GM12878 (cell line): ENCODE measurements around the gene MTHFD1L. TPM values are rescaled to one million over a fixed set of nuclear protein-coding genes. Genes with fewer than 3 reads are reported as not detected.
A peak's percentile ranks its signal among the peaks of the same experiment; 100 is the strongest.

Experiments
- ATAC-seq: fragments of 200-7000 bp; cut with Tn5 transposase; 3 replicates; pipeline ENCODE4 v1.9.1; 2020; ENCODE audit warnings: mild to moderate bottlenecking, moderate library complexity
- BruUV-seq: library from RNA; stranded (reverse); fragments of 400-500 nt; replicated peaks from 2 replicates; lab custom pipeline; 2021; lab: Mats Ljungman, UMichigan
- CTCF ChIA-PET: fragments of 300-600 bp; sonication (Branson Sonifier 250); formaldehyde crosslinking; extraction: SDS; loops from one replicate; lab custom pipeline; 2021; ENCODE audit warnings: inconsistent platforms; lab: Yijun Ruan, JAX
- POLR2A ChIA-PET: fragments of 350-600 bp; formaldehyde crosslinking; extraction: SDS; loops from one replicate; lab custom pipeline; 2021; ENCODE audit warnings: inconsistent platforms; lab: Charles Lee
- RAD21 ChIA-PET: fragments of 300-600 bp; sonication (Branson Sonifier 250); formaldehyde crosslinking; loops from one replicate; lab custom pipeline; 2023; ENCODE audit warnings: antibody characterized with exemption; ENCODE audit not compliant: unreplicated experiment; lab: Charles Lee
- SMC1A ChIA-PET: fragments of 300-600 bp; sonication (Branson Sonifier 250); formaldehyde crosslinking; loops from one replicate; lab custom pipeline; 2023; ENCODE audit not compliant: unreplicated experiment, uncharacterized antibody; lab: Charles Lee
- DNase-seq: peaks from one replicate; pipeline ENCODE4 v3.0.0-alpha.2; 2011; ENCODE audit warnings: low read depth, low spot score
- FAIRE-seq: peaks from 3 replicates; lab custom pipeline; 2011; peaks lifted over from hg19 to GRCh38; lab: Jason Lieb, UNC
- H2AFZ ChIP-seq: 2 replicates; pipeline ENCODE4 v1.6.0; 2011; ENCODE audit warnings: low read depth, low read length, control low read depth; ENCODE audit not compliant: control insufficient read depth
- H3K27ac ChIP-seq: 2 replicates; pipeline ENCODE4 v1.5.1; 2011; ENCODE audit warnings: control low read depth; ENCODE audit not compliant: control insufficient read depth, insufficient read depth
- H3K27me3 ChIP-seq, 2 experiments: replicated peaks in 1 of 2; 2 replicates each; pipeline versions ENCODE4 v1.6.0 to v1.6.1; 2011; ENCODE audit warnings: low read length in 1 of 2; ENCODE audit not compliant: control insufficient read depth in 2 of 2, insufficient read depth in 2 of 2
- H3K36me3 ChIP-seq, 2 experiments: 2 replicates each; pipeline ENCODE4 v1.5.1; 2011; ENCODE audit warnings: low read length in 1 of 2; ENCODE audit not compliant: control insufficient read depth in 2 of 2, insufficient read depth in 2 of 2
- H3K4me1 ChIP-seq: 2 replicates; pipeline ENCODE4 v1.6.1; 2011; ENCODE audit warnings: mild to moderate bottlenecking, low read length, moderate library complexity, mixed read lengths; ENCODE audit not compliant: control insufficient read depth, insufficient read depth
- H3K4me2 ChIP-seq: 2 replicates; pipeline ENCODE4 v1.6.0; 2011; ENCODE audit warnings: control low read depth; ENCODE audit not compliant: control insufficient read depth, insufficient read depth
- H3K4me3 ChIP-seq: fragments of 200-600 bp; sonication (generic); 2 replicates; pipeline ENCODE4 v1.5.1; 2016
- H3K79me2 ChIP-seq: 2 replicates; pipeline ENCODE4 v1.6.0; 2011; ENCODE audit warnings: low read length; ENCODE audit not compliant: control insufficient read depth, insufficient read depth
- H3K9ac ChIP-seq: 2 replicates; pipeline ENCODE4 v1.8.0; 2011; ENCODE audit warnings: low read length, control low read depth, mixed read lengths; ENCODE audit not compliant: control insufficient read depth, insufficient read depth
- H3K9me3 ChIP-seq: replicated peaks from 3 replicates; pipeline ENCODE4 v1.5.1; 2011; ENCODE audit warnings: mild to moderate bottlenecking, low read length; ENCODE audit not compliant: control insufficient read depth, insufficient read depth
- H4K20me1 ChIP-seq: 2 replicates; pipeline ENCODE4 v1.6.0; 2011; ENCODE audit not compliant: control insufficient read depth, insufficient read depth
- BMI1 ChIP-seq: fragments of 450-650 bp; IDR thresholded peaks from 2 replicates; pipeline ENCODE4 v1.6.1; 2016; ENCODE audit warnings: mild to moderate bottlenecking, moderate library complexity, borderline replicate concordance
- CBX5 ChIP-seq: sonication (generic); IDR thresholded peaks from 2 replicates; pipeline ENCODE4 v1.6.1; 2016; ENCODE audit warnings: low read depth, moderate library complexity, mild to moderate bottlenecking, inconsistent platforms
- CHD1 ChIP-seq: IDR thresholded peaks from 2 replicates; pipeline ENCODE4 v1.6.1; 2012; ENCODE audit warnings: low read depth, low read length, improper control_type of control experiment
- DPF2 ChIP-seq: fragments of 450-650 bp; IDR thresholded peaks from 2 replicates; pipeline ENCODE4 v1.6.1; 2017; ENCODE audit warnings: mild to moderate bottlenecking
- EP300 ChIP-seq, 2 experiments: fragments of 150-350 bp in 1 of 2; IDR thresholded peaks; 2 replicates each; pipeline ENCODE4 v1.6.1; 2011 to 2012; ENCODE audit warnings: low read depth in 2 of 2, low read length in 2 of 2, borderline replicate concordance in 1 of 2, improper control_type of control experiment in 1 of 2, inconsistent platforms in 1 of 2; ENCODE audit not compliant: control insufficient read depth in 1 of 2
- ETV6 ChIP-seq, 2 experiments: fragments of 450-650 bp in 1 of 2; IDR thresholded peaks in 1 of 2; conservative IDR thresholded peaks in 1 of 2; 2 replicates each; pipeline ENCODE4 v1.6.1; 2014; ENCODE audit warnings: antibody characterized with exemption in 1 of 2, borderline replicate concordance in 1 of 2, low read depth in 1 of 2, mild to moderate bottlenecking in 1 of 2, moderate library complexity in 1 of 2
- MEF2A ChIP-seq: IDR thresholded peaks from 2 replicates; pipeline ENCODE4 v1.6.1; 2011; ENCODE audit warnings: low read depth, mild to moderate bottlenecking, low read length, moderate library complexity; ENCODE audit not compliant: insufficient read depth
- MEF2B ChIP-seq: fragments of 450-650 bp; IDR thresholded peaks from 2 replicates; pipeline ENCODE4 v1.6.1; 2018; ENCODE audit warnings: mild to moderate bottlenecking, moderate library complexity; ENCODE audit not compliant: partially characterized antibody, poor library complexity, severe bottlenecking
- MTA3 ChIP-seq: IDR thresholded peaks from 2 replicates; pipeline ENCODE4 v1.6.1; 2012; ENCODE audit warnings: low read length, inconsistent platforms, borderline replicate concordance
- POLR2A ChIP-seq: IDR thresholded peaks from 2 replicates; pipeline ENCODE4 v1.6.1; 2011; ENCODE audit warnings: low read depth, mild to moderate bottlenecking, low read length
- RUNX3 ChIP-seq: IDR thresholded peaks from 2 replicates; pipeline ENCODE4 v1.6.1; 2012; ENCODE audit warnings: low read length, inconsistent platforms
- SIN3A ChIP-seq: IDR thresholded peaks from 2 replicates; pipeline ENCODE4 v1.6.1; 2012; ENCODE audit warnings: low read depth, low read length, improper control_type of control experiment
- SMARCA5 ChIP-seq: fragments of 450-650 bp; IDR thresholded peaks from 2 replicates; pipeline ENCODE4 v1.6.1; 2017; ENCODE audit warnings: mild to moderate bottlenecking
- SPI1 ChIP-seq: IDR thresholded peaks from 2 replicates; pipeline ENCODE4 v1.6.1; 2011; ENCODE audit warnings: low read depth, mild to moderate bottlenecking, low read length, moderate library complexity, borderline replicate concordance; ENCODE audit not compliant: insufficient read depth
- STAT1 ChIP-seq: fragments of 450-650 bp; conservative IDR thresholded peaks from 2 replicates; pipeline ENCODE4 v1.6.1; 2014; ENCODE audit warnings: antibody characterized with exemption, mild to moderate bottlenecking
- ZNF274 ChIP-seq: IDR thresholded peaks from one replicate; pipeline ENCODE4 v1.8.0; 2011; ENCODE audit not compliant: insufficient read length, insufficient read depth
- WGBS: methylation state at CpG from one replicate; pipeline ENCODE4 v1.1.6; 2016; ENCODE audit warnings: low lambda C conversion rate; ENCODE audit not compliant: insufficient replicate concordance, insufficient coverage; ENCODE audit errors: missing lambda C conversion rate; 5-methylcytosine and 5-hydroxymethylcytosine counted together
- in situ Hi-C: fragments of 300-500 bp; cut with MboI; formaldehyde crosslinking; loops from 9 replicates; pipeline ENCODE4 v1.14.3; 2018; ENCODE audit warnings: mixed read lengths
- intact Hi-C: fragments of 100-400 bp; cut with micrococcal nuclease; formaldehyde crosslinking; loops from one replicate; pipeline ENCODE4 v1.14.2; 2022; ENCODE audit not compliant: unreplicated experiment
- polyA plus RNA-seq, 11 experiments: library from polyadenylated mRNA; depleted of rRNA in 4 of 11; unstranded in 6 of 11; stranded (reverse) in 5 of 11; fragments of >200 nt; fragmentation: Nextera tagmentation in 4 of 11; fragmentation: Illumina TruSeq in 1 of 11; extraction: Ambion mirVana in 4 of 11; extraction: Trizol in 1 of 11; gene quantifications; 1 replicate in 1 of 11; 2 replicates in 10 of 11; pipeline versions ENCODE4 v1.2.1 to v1.2.3, GENCODE V29; 2011 to 2016; ENCODE audit warnings: inconsistent platforms in 2 of 11, missing spikeins in 2 of 11, low read depth in 1 of 11
- total RNA-seq, 4 experiments: library from RNA; depleted of rRNA in 3 of 4; stranded (reverse); fragments of >200 nt in 3 of 4; fragmentation: Illumina TruSeq in 1 of 4; extraction: Trizol in 1 of 4; gene quantifications; 2 replicates each; pipeline versions ENCODE4 v1.2.1 to v1.2.3, GENCODE V29; 2013 to 2021
- TF ChIP-seq, protein P1 (sequence below): IDR thresholded peaks from 2 replicates; pipeline ENCODE4 v1.6.1; 2012; ENCODE audit warnings: low read length, inconsistent platforms

Gene MTHFD1L
- total and polyA plus RNA-seq, 10 of the 15 experiments (the other 5 are each of a cell fraction or from before 2014, with no cell fraction given): 11.7 to 75.5 (median 28.8) TPM

DNA sequence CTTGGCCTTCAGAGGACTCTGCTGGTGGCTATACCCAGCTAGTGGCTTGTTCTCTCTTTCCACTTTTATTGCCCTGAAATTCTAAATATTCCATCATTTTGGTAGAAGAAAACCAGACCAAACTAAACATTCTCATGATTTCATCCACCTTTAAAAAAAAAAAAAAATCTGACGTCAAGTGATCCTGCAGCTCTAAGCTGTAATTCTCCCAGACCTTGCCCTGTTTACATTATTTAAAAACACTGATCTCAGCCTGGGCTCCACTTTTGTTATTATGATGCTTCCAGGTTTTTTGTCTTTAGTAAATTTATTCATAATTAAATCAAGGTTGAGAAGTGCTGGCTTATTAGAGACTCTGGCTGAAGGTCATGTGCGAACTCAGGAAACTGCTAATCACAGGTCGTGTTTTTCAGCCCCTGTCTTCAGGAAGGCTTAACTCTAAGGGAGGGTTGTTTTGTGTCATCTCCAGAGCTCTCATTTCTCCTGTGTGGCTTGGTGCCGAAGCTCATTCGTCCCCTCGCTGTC, 114.4 kb downstream of the MTHFD1L start:
- H3K79me2 ChIP-seq: no peaks in the 10 kb centered on the region
- no peak overlapping the region for H3K4me3 ChIP-seq
- ChIA-PET RAD21 (no interaction called here), SMC1A (no interaction called here), CTCF (interaction anchor here (0.6 to 1.1 kb wide), 5 partner anchors 34 to 346 kb away, joined by 3 to 5 read pairs (median 3); no protein-coding TSS in a partner anchor), POLR2A (interaction anchor here (0.7 kb wide), 2 partner anchors 261 to 377 kb away, joined by 3 to 4 read pairs; no protein-coding TSS in a partner anchor)
- H3K36me3 ChIP-seq: peaks cover 0 to 2% of the 10 kb centered on the region in 2 experiments; a peak in 3 of 4 replicates
- intact Hi-C loops (no loop called here), in situ Hi-C loops (no loop called here)
- no peak overlapping the region for H3K9ac ChIP-seq
- no peak for TF ChIP-seq SPI1
- no peak for TF ChIP-seq SMARCA5
- TF ChIP-seq SIN3A: no peak
- no peak for TF ChIP-seq MTA3
- TF ChIP-seq ZNF274: no peak
- WGBS: 98% methylated on average over 6 of the region's 6 CpGs
- H4K20me1 ChIP-seq: no peaks in the 10 kb centered on the region
- DNase-seq (no peak), FAIRE-seq (no peak), ATAC-seq (no peak)
- H2AFZ ChIP-seq: no peak overlapping the region
- no peaks in the 10 kb centered on the region; the same call in 2 of the 3 replicates for H3K9me3 ChIP-seq
- peaks cover 2% of the 10 kb centered on the region; the same call in 1 of the 2 replicates for H3K4me1 ChIP-seq
- H3K27ac ChIP-seq: no peak overlapping the region
- no peak overlapping the region for H3K4me2 ChIP-seq
- H3K27me3 ChIP-seq: no peaks in the 10 kb centered on the region
- no TSS peak for BruUV-seq

- 23% methylated on average over 11 of the region's 11 CpGs for WGBS
- SMC1A ChIA-PET: no interaction called here
- TF ChIP-seq MEF2B (peak; percentile 34), MTA3 (no peak), RUNX3 (no peak; the same call in 1 of the 2 replicates), EP300 (IDR thresholded peaks at IDR 0.05; ENCODE audit: borderline replicate concordance in 1 of 2, control insufficient read depth in 1 of 2, low read depth in 2 of 2, low read length in 2 of 2) (peak; percentile 32 to 70; a peak in 1 of 4 replicates), ETV6 (conservative IDR thresholded peaks at IDR 0.05 in 1 of 2, IDR thresholded peaks at IDR 0.05 in 1 of 2; ENCODE audit: borderline replicate concordance in 1 of 2, low read depth in 1 of 2) (no peak), CBX5 (no peak), DPF2 (no peak), CHD1 (no peak), MEF2A (no peak), BMI1 (no peak), POLR2A (no peak), STAT1 (no peak)
- TF ChIP-seq, protein P1, sequence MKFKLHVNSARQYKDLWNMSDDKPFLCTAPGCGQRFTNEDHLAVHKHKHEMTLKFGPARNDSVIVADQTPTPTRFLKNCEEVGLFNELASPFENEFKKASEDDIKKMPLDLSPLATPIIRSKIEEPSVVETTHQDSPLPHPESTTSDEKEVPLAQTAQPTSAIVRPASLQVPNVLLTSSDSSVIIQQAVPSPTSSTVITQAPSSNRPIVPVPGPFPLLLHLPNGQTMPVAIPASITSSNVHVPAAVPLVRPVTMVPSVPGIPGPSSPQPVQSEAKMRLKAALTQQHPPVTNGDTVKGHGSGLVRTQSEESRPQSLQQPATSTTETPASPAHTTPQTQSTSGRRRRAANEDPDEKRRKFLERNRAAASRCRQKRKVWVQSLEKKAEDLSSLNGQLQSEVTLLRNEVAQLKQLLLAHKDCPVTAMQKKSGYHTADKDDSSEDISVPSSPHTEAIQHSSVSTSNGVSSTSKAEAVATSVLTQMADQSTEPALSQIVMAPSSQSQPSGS: peak; percentile 59
Measured at GRCh38 chr6:150981095-150981494, 115.6 kb downstream of the MTHFD1L start.

More at GRCh38 chr6:150981095-150981494, 115.6 kb downstream of the MTHFD1L start:
- ChIA-PET RAD21 (no interaction called here), POLR2A (no interaction called here), CTCF (no interaction called here)
- FAIRE-seq: peak; percentile 85
- Histone ChIP-seq H2AFZ (no peak overlapping the region), H3K36me3 (peaks cover 0 to 2% of the 10 kb centered on the region in 2 experiments; a peak in 3 of 4 replicates), H4K20me1 (no peaks in the 10 kb centered on the region), H3K79me2 (no peaks in the 10 kb centered on the region), H3K9ac (no peak overlapping the region), H3K4me3 (no peak overlapping the region), H3K27ac (no peak overlapping the region; the same call in 1 of the 2 replicates), H3K9me3 (no peaks in the 10 kb centered on the region; the same call in 2 of the 3 replicates), H3K4me2 (no peak overlapping the region), H3K27me3 (no peaks in the 10 kb centered on the region), H3K4me1 (peaks cover 2% of the 10 kb centered on the region; the same call in 1 of the 2 replicates)
- intact Hi-C loops: no loop called here
- DNase-seq: peak; percentile 81
- BruUV-seq: no TSS peak
- in situ Hi-C loops: no loop called here
- peak; percentile 97 for ATAC-seq
